HG03520 (cell line): ENCODE measurements around the gene MAPKAPK2.
"Not testable (repeated sequence)": the region's sequence is repeated elsewhere in the genome, so short reads cannot be mapped to it uniquely, and the experiment has no call there.

Experiments used
- ATAC-seq: cut with Tn5 transposase; IDR thresholded peaks from one replicate; pipeline ENCODE4 v1.9.1; 2021; ENCODE audit warnings: mild to moderate bottlenecking, moderate library complexity; ENCODE audit not compliant: unreplicated experiment

MAPKAPK2 gene

GRCh38 chr1:206738370-206739366 is 54.0 kb downstream of the MAPKAPK2 start:
- peak; percentile 0 for ATAC-seq

GRCh38 chr1:206739411-206740076 is 54.8 kb downstream of the MAPKAPK2 start:
- peak; percentile 78 for ATAC-seq

GRCh38 chr1:206741142-206741701 is 56.5 kb downstream of the MAPKAPK2 start:
- ATAC-seq, result no peak

- no peak for ATAC-seq
These were observed 58.1 kb downstream of the MAPKAPK2 start for GRCh38 chr1:206742719-206743383.

- ATAC-seq, result no peak
These were observed 60.0 kb downstream of the MAPKAPK2 start for GRCh38 chr1:206744683-206745082.

- ATAC-seq, result no peak
These were observed 60.6 kb downstream of the MAPKAPK2 start for GRCh38 chr1:206745301-206745700.

- no peak for ATAC-seq
These were observed 63.8 kb downstream of the MAPKAPK2 start for GRCh38 chr1:206748348-206749030.

GRCh38 chr1:206751891-206752290 is 67.2 kb downstream of the MAPKAPK2 start:
- no peak for ATAC-seq

GRCh38 chr1:206752481-206752880 is 67.8 kb downstream of the MAPKAPK2 start:
- ATAC-seq, result no peak

GRCh38 chr1:206753141-206753540 is 68.4 kb downstream of the MAPKAPK2 start:
- no peak for ATAC-seq

- ATAC-seq, result no peak
These were observed 69.3 kb downstream of the MAPKAPK2 start for GRCh38 chr1:206754011-206754410.

GRCh38 chr1:206757524-206758266 is 73.0 kb downstream of the MAPKAPK2 start:
- no peak for ATAC-seq

GRCh38 chr1:206760590-206760989 is 75.9 kb downstream of the MAPKAPK2 start:
- no peak for ATAC-seq

GRCh38 chr1:206761159-206761768 is 76.6 kb downstream of the MAPKAPK2 start:
- ATAC-seq, result no peak

GRCh38 chr1:206762741-206763364 is 78.1 kb downstream of the MAPKAPK2 start:
- not testable (repeated sequence) for ATAC-seq

GRCh38 chr1:206765771-206766170 is 81.1 kb downstream of the MAPKAPK2 start:
- not testable (repeated sequence) for ATAC-seq

GRCh38 chr1:206766251-206766856 is 81.6 kb downstream of the MAPKAPK2 start:
- ATAC-seq, result peak; percentile 33
